T-helper 2 cell treated with Interferon-gamma antibody and Interleukin-4, amounts not matched to agents 100 ng/mL and 5 ng/mL, for 36 hours (primary cell): ENCODE measurements around the gene EFNA2. TPM values are rescaled to one million over a fixed set of nuclear protein-coding genes. Genes with fewer than 3 reads are reported as not detected.
"Not testable (repeated sequence)": the region's sequence is repeated elsewhere in the genome, so short reads cannot be mapped to it uniquely, and the experiment has no call there.

Source experiments
- intact Hi-C: fragments of 100-400 bp; cut with micrococcal nuclease; formaldehyde crosslinking; loops from one replicate; pipeline ENCODE4 v1.15.1; 2023
- total RNA-seq: library from RNA; stranded (reverse); gene quantifications from 2 replicates; pipeline ENCODE4 v1.2.3, GENCODE V29; 2022

EFNA2 gene
- total RNA-seq, 1 donor from 2014 or later: not detected

GRCh38 chr19:1293782-1294604 lies 8.3 kb downstream of the EFNA2 start:
- intact Hi-C loops: no loop called here

GRCh38 chr19:1294688-1295087 lies 9.0 kb downstream of the EFNA2 start:
- intact Hi-C loops: no loop called here

- intact Hi-C loops: no loop called here
Observed at GRCh38 chr19:1295169-1296012, 9.7 kb downstream of the EFNA2 start.

GRCh38 chr19:1296078-1296477 lies 10.4 kb downstream of the EFNA2 start:
- intact Hi-C loops: no loop called here

- intact Hi-C loops: no loop called here
Observed at GRCh38 chr19:1296575-1297271, 11.1 kb downstream of the EFNA2 start.

GRCh38 chr19:1298235-1298634 lies 12.6 kb downstream of the EFNA2 start:
- intact Hi-C loops: no loop called here

GRCh38 chr19:1299801-1300200 lies 14.1 kb downstream of the EFNA2 start:
- intact Hi-C loops: no loop called here

GRCh38 chr19:1300744-1301490 lies 15.2 kb downstream of the EFNA2 start:
- intact Hi-C loops: no loop called here

GRCh38 chr19:1302533-1303239 lies 17.0 kb downstream of the EFNA2 start:
- intact Hi-C loops: no loop called here

- intact Hi-C loops: no loop called here
Observed at GRCh38 chr19:1304197-1304924, 18.7 kb downstream of the EFNA2 start.

- intact Hi-C loops: not testable (repeated sequence)
Observed at GRCh38 chr19:1305354-1305753, 19.7 kb downstream of the EFNA2 start.

GRCh38 chr19:1307320-1307719 lies 21.6 kb downstream of the EFNA2 start:
- intact Hi-C loops: no loop called here

GRCh38 chr19:1307755-1308303 lies 22.2 kb downstream of the EFNA2 start:
- intact Hi-C loops: no loop called here

- intact Hi-C loops: no loop called here
Observed at GRCh38 chr19:1308718-1309117, 23.0 kb downstream of the EFNA2 start.

GRCh38 chr19:1309977-1310852 lies 24.5 kb downstream of the EFNA2 start:
- intact Hi-C loops: no loop called here

GRCh38 chr19:1310853-1311180 lies 25.1 kb downstream of the EFNA2 start:
- intact Hi-C loops: no loop called here

- intact Hi-C loops: no loop called here
Observed at GRCh38 chr19:1311543-1312091, 25.9 kb downstream of the EFNA2 start.
